Measurements from ENCODE around the gene WTAP. TPM values are rescaled to one million over a fixed set of nuclear protein-coding genes. Genes with fewer than 3 reads are reported as not detected.

Gene WTAP
- total and polyA plus RNA-seq, 2 experiments from 2014 or later: 108 to 121 TPM

GRCh38 chr6:159715605-159716004 is 11.7 kb upstream of the WTAP start:
- H3K4me1 Mint-ChIP-seq: no peaks in the 10 kb centered on the region
- H4K20me1 ChIP-seq (replicated peaks; ENCODE audit: insufficient read depth): peaks cover 4% of the 10 kb centered on the region; the same call in 1 of the 2 replicates
- no peak overlapping the region for H3K4me2 ChIP-seq
- no peaks in the 10 kb centered on the region for H3K9me2 ChIP-seq (ENCODE audit: insufficient read depth)
- no peaks in the 10 kb centered on the region for H3K4me1 ChIP-seq (ENCODE audit: insufficient read depth)
- DNase-seq (ENCODE audit: low spot score) (no peak), ATAC-seq (no peak)
- no peaks in the 10 kb centered on the region; the same call in 2 of the 3 replicates for H3K36me3 Mint-ChIP-seq (ENCODE audit: low read depth)
- H3F3A ChIP-seq (replicated peaks; ENCODE audit: low read depth): no peaks in the 10 kb centered on the region
- H3K9me3 Mint-ChIP-seq: no peaks in the 10 kb centered on the region
- no peak overlapping the region for H3K4me3 ChIP-seq
- H3K27me3 Mint-ChIP-seq (ENCODE audit: insufficient read depth, low read depth, poor library complexity): peaks cover 3% of the 10 kb centered on the region
- H3K27ac Mint-ChIP-seq: no peak overlapping the region
- H3K27ac ChIP-seq (ENCODE audit: low read depth): no peak overlapping the region
- H2AFZ ChIP-seq: no peak overlapping the region
- peaks cover 13% of the 10 kb centered on the region; the same call in 1 of the 2 replicates for H3K79me2 ChIP-seq (replicated peaks; ENCODE audit: insufficient read depth)
- no peaks in the 10 kb centered on the region for H3K36me3 ChIP-seq (ENCODE audit: insufficient read depth)
- H3K4me3 Mint-ChIP-seq: no peak overlapping the region
- H3K27me3 ChIP-seq (ENCODE audit: insufficient read depth): no peaks in the 10 kb centered on the region
- TF ChIP-seq EZH2 (IDR thresholded peaks at IDR 0.05; ENCODE audit: low read depth, unreplicated experiment) (no peak), EZH2phosphoT487 (IDR thresholded peaks at IDR 0.05; ENCODE audit: unreplicated experiment) (no peak), ZNF114 (CRISPR knock-in tag; IDR thresholded peaks at IDR 0.05) (no peak), CTCF (conservative IDR thresholded peaks at IDR 0.05; ENCODE audit: low read depth in 2 of 2) (no peak), POLR2AphosphoS5 (IDR thresholded peaks at IDR 0.05; ENCODE audit: low read depth) (no peak), CREB1 (CRISPR knock-in tag; IDR thresholded peaks at IDR 0.05; ENCODE audit: low read depth) (no peak), JUNB (IDR thresholded peaks at IDR 0.05; ENCODE audit: unreplicated experiment) (no peak), REST (IDR thresholded peaks at IDR 0.05; ENCODE audit: unreplicated experiment) (no peak), STAT1 (IDR thresholded peaks at IDR 0.05; ENCODE audit: unreplicated experiment) (no peak), ZNF331 (CRISPR knock-in tag; IDR thresholded peaks at IDR 0.05; ENCODE audit: low read depth) (no peak), NANOG (IDR thresholded peaks at IDR 0.05; ENCODE audit: borderline replicate concordance) (no peak), ETS1 (IDR thresholded peaks at IDR 0.05) (no peak)
- TF ChIP-seq, protein P1, sequence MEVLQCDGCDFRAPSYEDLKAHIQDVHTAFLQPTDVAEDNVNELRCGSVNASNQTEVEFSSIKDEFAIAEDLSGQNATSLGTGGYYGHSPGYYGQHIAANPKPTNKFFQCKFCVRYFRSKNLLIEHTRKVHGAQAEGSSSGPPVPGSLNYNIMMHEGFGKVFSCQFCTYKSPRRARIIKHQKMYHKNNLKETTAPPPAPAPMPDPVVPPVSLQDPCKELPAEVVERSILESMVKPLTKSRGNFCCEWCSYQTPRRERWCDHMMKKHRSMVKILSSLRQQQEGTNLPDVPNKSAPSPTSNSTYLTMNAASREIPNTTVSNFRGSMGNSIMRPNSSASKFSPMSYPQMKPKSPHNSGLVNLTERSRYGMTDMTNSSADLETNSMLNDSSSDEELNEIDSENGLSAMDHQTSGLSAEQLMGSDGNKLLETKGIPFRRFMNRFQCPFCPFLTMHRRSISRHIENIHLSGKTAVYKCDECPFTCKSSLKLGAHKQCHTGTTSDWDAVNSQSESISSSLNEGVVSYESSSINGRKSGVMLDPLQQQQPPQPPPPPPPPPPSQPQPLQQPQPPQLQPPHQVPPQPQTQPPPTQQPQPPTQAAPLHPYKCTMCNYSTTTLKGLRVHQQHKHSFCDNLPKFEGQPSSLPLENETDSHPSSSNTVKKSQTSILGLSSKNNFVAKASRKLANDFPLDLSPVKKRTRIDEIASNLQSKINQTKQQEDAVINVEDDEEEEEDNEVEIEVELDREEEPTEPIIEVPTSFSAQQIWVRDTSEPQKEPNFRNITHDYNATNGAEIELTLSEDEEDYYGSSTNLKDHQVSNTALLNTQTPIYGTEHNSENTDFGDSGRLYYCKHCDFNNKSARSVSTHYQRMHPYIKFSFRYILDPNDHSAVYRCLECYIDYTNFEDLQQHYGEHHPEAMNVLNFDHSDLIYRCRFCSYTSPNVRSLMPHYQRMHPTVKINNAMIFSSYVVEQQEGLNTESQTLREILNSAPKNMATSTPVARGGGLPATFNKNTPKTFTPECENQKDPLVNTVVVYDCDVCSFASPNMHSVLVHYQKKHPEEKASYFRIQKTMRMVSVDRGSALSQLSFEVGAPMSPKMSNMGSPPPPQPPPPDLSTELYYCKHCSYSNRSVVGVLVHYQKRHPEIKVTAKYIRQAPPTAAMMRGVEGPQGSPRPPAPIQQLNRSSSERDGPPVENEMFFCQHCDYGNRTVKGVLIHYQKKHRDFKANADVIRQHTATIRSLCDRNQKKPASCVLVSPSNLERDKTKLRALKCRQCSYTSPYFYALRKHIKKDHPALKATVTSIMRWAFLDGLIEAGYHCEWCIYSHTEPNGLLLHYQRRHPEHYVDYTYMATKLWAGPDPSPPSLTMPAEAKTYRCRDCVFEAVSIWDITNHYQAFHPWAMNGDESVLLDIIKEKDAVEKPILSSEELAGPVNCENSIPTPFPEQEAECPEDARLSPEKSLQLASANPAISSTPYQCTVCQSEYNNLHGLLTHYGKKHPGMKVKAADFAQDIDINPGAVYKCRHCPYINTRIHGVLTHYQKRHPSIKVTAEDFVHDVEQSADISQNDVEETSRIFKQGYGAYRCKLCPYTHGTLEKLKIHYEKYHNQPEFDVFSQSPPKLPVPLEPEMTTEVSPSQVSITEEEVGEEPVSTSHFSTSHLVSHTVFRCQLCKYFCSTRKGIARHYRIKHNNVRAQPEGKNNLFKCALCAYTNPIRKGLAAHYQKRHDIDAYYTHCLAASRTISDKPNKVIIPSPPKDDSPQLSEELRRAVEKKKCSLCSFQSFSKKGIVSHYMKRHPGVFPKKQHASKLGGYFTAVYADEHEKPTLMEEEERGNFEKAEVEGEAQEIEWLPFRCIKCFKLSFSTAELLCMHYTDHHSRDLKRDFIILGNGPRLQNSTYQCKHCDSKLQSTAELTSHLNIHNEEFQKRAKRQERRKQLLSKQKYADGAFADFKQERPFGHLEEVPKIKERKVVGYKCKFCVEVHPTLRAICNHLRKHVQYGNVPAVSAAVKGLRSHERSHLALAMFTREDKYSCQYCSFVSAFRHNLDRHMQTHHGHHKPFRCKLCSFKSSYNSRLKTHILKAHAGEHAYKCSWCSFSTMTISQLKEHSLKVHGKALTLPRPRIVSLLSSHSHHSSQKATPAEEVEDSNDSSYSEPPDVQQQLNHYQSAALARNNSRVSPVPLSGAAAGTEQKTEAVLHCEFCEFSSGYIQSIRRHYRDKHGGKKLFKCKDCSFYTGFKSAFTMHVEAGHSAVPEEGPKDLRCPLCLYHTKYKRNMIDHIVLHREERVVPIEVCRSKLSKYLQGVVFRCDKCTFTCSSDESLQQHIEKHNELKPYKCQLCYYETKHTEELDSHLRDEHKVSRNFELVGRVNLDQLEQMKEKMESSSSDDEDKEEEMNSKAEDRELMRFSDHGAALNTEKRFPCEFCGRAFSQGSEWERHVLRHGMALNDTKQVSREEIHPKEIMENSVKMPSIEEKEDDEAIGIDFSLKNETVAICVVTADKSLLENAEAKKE (CRISPR knock-in tag; IDR thresholded peaks at IDR 0.05): no peak

Data from GM23338 (cell line).